Dermis blood vessel endothelial cell (primary cell): ENCODE results near the gene NDOR1. TPM values are rescaled to one million over a fixed set of nuclear protein-coding genes. Genes with fewer than 3 reads are reported as not detected.

Experiments
- DNase-seq: peaks from one replicate; pipeline ENCODE4 v3.0.0; 2010
- total RNA-seq: library from RNA; depleted of rRNA; stranded (reverse); fragments of >200 nt; gene quantifications from 2 replicates; pipeline ENCODE4 v1.2.3, GENCODE V29; 2014

The NDOR1 gene
- total RNA-seq, 1 donor from 2014 or later = 3.4 TPM

DNA sequence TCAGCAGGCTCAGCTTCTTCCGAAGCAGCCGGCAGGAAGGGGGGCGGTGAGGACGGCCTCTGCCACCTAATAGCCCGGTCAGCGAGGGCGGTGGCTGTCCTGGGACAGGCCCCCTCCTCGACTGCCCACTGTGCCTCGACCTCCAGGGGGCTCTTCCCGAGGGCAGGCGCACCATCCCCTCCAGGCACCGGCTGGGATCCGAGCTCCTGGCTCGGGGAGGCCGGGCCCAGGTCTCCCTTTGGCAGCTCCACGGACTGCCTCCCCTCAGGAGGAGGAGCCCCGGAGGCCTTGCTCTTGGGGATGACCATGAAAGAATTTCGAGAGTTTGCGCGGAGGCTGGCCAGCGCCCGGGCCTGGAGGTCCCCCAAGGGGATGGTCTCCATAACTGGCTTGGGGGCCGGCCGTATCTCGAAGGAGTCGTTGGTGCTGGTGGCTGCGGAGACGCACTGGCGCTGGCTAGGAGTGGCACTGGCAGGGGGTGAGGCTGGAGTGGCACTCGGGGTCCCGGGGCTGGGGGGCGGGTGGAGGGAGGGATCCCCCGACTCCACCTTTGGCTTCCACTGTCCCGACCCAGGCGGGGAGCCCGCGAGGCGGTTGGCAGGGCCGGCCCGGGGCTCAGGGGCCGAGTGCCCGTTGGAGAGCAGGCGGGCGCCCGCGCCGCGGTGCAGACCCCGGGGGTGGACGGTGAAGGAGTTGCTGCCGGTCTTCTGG is 5.9 kb upstream of the NDOR1 start:
- DNase-seq = no peak

DNA sequence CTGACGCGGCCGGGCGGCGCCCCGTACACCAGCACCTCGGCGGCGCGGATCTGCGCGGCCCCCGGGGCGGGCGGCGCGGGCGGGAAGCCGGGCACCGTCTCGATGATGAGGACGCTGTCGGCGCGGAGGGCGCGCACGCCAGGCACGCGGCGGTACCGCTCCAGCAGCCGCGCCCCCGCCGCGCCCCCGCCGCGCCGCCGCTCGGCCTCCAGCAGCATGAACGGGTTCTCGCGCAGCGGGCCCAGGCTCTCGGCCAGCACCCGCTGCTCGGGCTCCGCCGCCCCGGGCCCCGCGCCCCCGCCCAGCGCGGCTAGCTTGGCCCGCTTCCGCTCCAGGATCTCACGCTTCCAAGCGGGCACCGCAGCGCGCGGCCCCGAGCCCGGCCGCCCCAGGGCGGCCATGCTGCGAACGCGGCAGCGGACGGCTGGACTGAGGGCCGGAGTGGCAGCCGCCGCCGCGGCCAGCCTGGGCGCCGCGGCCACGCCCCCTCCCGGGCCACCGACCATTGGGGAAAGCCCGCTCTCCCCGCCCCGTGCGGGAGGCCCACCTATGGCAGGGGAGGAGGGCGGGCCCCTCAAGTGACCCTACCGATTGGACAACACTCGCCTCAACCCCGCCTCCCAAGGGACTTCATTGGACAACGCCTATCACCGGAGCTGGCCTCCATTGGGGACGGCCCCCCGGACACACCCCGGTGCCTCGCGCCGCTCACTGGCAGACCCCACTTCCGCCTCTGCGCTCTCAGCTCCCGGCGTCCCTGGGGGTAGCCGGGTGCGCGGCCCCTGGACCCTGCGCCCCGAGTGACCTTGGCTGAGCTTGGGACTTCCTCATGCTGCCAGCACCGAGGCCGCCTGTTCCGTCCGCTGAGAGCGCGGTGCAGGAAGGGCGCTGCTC is 4.9 kb upstream of the NDOR1 start, which contains the start of gene TPRN:
Gene TPRN, minus strand, starts transcription at position 431 of the 894 bp plus-strand sequence. Its CDS starts 30 bp downstream, at position 401.
- peak; percentile 99 for DNase-seq

DNA sequence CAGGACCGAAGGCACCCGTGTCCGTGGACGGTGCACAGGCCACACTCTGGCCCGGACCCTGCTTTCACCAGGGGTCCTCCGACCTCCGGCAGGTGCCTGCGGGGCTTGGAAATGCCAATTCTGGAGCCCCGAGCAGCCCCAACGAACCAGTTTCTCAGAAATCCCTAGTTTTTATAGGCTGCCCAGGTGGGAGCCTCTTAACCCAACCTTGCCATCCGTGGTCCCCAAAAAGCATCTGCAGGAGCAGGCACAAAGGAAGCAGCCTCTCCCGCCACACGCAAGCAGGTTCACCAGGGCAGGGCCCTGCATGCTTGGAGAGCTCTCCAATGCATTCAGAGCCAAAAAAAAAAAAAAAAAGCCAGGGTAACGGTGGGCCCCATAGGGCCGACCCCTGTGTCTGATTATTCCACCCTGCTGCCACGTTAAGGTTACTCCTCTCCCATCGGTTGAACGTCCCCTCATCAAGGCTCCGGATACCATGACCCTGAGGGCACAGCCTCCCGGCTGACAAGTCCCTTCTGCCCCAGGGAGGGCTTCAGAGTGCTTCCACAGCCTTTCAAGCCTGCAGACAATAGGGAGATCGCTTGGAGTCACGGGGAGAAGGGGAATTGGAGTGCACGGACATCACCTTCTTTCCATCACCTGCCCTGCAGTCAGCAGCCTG is 4.2 kb upstream of the NDOR1 start:
- DNase-seq = no peak

DNA sequence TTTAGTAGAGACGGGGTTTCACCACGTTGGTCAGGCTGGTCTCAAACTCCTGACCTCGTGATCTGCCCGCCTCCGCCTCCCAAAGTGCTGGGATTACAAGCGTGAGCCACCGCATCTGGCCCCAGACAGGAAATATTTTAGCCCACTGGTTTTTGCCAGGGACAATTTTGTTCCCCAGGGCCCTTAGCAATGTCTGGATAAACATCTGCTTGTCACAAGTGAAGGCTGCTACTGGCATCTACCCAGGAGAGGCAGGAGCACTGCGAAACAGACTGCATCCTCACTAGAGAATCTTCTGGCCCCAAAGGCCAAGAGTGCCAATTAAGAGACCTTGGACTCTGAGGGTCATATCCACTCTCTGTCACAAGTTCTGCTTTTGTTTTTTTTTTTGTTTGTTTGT is 2.5 kb upstream of the NDOR1 start:
- no peak for DNase-seq

DNA sequence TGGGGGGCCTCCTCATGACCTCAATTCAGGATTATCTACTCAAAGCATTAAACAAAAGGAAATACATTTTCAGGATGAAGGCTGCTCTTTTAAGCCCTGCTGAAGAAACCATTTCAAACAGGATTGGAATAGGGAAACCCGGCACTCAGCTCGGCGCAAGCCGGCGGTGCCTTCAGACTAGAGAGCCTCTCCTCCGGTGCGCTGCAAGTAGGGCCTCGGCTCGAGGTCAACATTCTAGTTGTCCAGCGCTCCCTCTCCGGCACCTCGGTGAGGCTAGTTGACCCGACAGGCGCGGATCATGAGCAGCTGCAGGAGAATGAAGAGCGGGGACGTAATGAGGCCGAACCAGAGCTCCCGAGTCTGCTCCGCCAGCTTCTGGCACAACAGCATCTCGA is 772 bp upstream of the NDOR1 start:
- DNase-seq = no peak

DNA sequence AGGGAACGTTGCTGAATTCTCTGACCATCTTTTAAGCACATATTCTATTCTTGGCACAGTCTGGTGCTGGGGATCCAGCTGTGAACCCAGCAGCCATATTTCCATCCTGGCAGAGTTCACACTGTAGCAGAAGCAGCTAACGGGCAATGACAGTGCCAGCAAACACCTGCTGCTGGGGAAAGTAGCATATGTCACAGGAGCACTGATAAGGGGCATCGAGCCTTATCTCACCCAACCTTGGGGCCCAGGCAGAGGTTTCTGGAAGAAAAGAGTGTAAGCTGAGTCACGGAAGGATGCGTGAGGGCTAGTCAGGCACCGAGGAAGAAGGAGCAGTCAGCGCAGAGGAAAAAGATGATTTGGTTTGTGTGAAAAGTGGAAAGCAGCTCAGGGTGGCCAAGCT is 1.1 kb downstream of the NDOR1 start:
- no peak for DNase-seq

DNA sequence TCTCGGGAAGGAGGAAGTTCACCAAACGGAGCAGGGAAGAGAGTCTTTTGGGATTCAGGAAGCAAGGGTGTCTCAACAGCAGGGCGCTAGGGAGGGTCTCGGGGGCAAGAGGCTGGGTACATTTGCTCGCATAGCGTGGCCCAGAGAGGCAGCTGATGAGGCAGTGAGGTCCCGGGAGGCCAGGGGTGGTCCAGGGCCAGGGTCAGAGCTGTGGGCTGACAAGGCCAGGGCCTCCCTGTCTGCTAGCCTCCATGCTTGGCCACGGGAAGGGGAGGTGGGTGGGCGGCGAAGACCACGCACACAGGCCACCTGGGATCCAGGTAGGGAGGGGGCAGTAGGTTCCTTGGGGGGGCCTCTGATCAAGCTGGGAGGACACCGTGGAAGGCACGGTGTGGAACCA is 6.0 kb downstream of the NDOR1 start:
- no peak for DNase-seq

DNA sequence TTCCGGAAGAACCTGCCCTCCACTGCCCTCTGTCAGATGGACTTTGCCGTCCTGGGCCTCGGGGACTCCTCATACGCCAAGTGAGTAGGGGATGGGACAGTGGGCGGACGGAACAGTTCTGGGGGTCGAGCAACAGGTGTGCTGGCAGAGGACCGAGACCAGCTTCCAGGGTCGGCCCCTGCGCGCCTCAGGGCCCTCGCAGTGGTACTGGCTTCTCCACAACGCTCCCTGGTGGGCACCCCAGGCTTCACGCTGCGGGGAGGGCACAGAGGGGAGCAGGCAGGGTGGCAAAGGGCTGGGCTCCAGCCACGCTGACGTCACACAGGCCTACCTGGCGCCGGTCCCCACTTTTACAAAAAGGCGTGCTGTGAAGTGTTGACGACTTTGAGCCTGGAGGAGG is 7.0 kb downstream of the NDOR1 start:
- DNase-seq = no peak

DNA sequence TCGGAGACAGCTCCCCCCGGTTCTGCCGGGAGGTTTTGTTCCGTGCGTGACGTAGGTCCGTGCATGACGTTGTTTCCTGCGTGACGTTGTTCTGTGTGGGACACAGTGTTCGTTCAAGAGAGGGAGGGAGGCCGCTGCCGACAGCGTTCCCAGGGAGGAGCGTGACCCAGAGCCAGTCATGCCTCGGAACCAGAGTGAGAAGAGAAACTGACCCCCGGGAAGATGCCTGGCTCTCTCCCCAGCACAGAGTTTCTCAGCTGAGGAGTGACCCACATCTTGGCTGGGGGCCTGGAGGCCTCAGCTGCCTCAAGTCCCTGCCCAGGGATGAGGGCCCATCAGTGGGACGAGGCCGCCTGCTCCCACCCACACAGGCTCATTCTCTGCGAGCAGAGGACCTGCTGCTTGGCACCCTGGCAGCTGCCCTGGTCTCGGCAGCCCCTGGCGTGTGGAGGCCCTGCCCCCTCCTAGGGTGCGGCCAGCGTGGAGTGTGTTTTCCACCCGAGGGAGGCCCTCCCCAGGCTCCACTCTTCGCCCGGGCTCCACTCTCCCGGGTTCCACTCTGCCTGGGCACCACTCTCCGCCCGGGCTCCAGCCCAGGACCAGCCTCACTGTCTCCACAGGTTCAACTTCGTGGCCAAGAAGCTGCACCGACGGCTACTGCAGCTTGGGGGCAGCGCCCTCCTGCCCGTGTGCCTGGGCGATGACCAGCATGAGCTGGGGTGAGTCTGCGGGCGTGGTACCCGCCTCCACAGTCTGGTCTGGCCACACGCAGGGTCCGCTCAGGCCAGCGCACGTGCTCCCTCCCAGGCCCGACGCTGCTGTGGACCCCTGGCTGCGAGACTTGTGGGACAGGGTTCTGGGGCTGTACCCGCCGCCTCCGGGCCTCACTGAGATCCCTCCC is 7.9 kb downstream of the NDOR1 start:
- no peak for DNase-seq

DNA sequence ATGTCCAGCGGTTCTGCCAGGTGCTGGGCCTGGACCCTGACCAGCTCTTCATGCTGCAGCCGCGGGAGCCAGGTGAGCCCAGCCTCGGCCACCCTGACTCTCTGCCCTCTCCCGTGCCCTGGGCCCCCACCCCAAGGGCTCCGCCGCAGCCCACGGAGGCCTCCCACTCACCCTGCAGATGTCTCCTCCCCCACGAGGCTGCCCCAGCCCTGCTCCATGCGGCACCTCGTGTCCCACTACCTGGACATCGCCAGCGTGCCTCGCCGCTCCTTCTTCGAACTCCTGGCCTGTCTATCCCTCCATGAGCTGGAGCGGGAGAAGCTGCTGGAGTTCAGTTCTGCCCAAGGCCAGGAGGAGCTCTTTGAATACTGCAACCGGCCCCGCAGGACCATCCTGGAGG is 9.1 kb downstream of the NDOR1 start:
- DNase-seq = no peak

DNA sequence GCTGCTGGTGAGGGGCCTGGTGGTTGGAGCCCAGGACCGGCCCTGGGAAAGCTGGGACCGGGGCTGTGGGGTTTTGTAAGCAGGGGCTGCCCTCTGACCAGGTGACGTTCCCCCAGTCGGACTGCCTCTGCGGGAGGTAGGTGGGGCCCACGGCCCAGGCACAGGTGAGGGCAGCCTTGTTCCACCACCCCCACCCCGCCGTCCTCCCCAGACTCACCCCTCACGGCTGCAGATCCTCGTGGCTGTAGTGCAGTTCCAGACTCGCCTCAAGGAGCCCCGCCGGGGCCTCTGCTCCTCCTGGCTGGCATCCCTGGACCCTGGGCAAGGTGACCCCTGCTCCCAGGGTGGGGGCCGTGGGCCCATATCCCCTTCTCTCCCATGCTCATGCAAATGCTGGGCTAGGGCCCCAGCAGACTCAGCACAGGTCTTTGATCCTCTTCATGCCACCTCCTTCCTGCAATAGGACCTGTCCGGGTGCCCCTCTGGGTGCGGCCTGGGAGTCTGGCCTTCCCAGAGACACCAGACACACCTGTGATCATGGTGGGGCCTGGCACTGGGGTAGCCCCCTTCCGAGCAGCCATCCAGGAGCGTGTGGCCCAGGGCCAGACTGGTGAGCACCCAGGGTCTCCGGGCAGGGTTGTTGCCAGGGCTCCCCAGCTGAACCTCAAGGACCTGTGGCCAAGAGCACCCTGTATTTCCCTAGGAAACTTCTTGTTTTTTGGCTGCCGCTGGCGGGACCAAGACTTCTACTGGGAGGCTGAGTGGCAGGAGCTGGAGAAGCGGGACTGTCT is 9.9 kb downstream of the NDOR1 start:
- no peak for DNase-seq

DNA sequence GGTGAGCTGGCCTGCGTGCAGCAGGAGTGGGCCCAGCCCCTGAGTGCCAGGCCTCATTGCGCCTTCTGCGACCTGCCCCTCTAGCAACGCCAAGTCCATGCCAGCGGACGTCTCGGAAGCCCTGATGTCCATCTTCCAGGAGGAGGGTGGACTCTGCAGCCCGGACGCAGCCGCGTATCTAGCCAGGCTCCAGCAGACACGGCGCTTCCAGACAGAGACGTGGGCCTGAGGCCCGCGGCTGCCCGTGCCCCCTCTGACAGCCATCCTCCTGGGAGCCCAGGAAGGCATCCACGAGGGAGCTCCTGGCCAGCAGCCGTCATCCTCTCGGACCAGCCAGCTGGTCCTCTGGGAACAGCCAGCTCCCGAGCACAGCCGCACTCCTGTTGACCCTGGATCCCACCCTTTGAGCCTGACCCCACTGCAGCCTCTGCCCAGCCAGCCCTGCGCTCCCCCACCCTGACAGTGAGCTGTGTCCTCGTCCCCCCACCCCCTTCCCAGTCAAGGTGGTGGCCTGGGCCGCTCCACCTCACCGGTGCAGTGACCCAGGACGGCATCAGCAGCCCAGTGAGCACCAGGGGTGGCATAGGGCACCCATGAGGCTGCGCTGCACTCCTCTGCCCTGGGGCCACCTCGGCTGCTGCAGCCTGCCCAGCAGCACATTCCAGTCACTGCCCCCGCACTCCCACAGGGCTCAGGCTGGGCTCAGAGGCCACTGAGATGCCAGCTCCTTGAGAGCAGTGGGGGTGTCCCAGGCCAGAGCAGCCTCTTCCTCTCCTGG is 10.9 kb downstream of the NDOR1 start:
- DNase-seq = no peak

DNA sequence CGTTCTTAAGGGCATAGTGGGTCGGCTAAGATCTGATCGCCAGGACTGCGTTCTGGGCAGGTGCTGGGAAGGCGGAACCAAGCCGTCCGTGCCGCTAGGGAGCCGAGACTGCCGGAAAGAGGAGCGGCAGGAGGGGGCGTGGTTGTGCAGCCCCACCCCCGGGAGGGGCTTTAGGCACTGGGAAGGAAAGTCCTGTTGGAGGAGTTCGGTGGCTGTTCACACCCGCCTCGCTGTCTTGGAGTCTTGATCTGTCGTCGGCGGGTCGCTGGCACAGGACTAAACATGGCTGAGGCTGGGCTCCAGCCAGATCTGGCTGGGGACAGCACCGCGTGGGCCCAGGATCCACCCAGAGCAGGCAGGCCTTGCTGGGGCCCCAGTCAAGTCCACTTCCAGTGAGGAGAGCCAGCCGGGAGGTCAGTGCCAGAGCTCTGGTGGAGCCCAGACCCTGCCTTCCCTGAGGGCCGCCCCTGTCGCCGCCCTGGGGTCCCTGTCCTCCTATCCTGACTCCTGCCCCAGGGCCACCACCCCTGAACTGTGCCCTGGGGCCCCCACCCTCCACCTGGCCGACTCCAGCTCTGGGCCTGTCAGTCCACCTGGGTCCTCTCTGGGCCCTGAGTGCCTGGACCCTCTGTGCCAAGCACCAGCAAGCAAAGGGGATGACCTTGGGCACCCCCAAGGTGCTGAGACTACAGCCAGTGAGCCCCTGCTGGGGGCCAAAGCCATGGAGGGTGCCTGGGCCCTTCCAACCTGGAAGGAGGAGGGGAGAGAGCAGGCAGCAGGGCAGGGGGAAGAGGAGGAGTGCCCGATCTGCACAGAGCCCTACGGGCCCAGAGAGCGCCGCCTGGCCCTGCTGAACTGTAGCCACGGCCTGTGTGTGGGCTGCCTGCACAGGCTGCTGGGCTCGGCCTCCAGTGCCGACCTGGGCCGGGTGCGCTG is 12.0 kb downstream of the NDOR1 start:
- DNase-seq = no peak

DNA sequence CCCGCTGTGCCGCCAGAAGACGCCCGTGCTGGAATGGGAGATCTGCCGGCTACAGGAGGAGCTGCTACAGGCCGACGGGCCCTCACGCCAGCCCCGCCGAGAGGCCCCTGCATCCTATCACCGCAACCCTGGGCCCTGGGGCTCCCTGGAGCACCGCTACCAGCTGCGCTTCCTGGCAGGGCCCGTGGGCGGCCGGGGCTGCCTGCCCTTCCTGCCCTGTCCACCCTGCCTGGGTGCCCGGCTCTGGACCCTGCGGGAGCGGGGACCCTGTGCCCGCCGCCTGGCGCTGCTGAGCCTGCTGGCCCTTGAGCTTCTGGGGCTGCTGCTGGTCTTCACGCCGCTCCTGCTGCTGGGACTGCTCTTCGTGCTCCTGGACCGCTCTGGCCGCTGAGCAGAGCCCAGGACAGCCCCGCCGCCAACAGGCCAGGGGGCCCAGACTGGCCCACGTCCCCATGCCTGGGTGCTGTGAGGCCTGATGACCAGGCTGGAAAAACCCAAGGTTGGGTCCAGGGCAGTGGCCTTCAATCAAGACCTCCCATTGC is 12.8 kb downstream of the NDOR1 start:
- no peak for DNase-seq

DNA sequence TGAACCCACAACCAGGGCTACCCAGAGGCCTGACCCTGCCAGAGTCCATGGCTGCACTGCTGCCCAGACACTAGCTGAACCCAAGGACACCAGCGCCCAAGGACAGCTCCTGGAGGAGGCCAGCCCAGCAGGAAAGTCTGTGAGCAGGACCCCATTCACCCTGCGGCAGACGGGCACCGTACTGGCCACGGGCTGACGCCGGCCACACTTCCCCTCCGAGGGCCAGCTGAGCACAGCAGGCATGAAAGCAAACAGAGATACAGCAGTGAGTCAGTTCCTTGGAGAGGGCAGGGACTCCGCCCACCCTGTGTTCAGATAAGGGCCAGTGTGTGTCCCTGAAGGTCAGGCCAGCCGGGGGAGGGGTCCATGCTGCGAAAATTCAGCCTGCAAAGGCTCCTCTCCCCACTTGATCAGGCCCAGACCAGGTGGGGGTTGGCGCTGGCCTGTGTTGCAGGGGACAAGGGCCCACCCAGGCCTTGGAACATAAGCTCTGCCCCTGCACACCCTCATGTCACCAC is 13.3 kb downstream of the NDOR1 start:
- peak; percentile 39 for DNase-seq

DNA sequence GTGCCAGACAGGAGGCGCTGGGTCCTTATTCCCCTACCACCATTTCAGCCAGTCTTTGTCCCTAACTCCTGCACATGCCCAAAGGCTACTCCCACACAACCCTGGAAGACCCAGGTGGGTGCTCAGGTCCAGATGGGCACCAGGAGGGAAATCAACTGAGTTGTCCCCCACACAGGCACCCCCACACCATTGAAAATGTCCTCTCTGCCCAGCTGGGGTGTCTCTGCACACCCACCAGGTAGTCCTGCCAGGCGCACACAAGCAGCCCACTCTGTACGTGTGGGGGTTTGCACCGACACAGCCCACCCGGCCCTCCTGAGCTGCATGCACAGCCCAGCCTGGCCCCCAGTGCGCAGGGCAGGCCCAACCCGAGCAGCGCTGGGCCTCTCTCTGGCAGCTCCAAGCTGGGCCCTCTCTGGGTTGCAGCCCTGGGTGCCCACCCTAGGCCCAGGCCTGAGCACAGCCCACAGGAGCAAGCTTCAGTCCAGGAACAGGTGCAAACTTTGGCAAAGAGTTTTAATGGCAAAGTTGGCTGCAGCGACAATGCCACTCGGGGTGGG is 14.3 kb downstream of the NDOR1 start:
- no peak for DNase-seq

DNA sequence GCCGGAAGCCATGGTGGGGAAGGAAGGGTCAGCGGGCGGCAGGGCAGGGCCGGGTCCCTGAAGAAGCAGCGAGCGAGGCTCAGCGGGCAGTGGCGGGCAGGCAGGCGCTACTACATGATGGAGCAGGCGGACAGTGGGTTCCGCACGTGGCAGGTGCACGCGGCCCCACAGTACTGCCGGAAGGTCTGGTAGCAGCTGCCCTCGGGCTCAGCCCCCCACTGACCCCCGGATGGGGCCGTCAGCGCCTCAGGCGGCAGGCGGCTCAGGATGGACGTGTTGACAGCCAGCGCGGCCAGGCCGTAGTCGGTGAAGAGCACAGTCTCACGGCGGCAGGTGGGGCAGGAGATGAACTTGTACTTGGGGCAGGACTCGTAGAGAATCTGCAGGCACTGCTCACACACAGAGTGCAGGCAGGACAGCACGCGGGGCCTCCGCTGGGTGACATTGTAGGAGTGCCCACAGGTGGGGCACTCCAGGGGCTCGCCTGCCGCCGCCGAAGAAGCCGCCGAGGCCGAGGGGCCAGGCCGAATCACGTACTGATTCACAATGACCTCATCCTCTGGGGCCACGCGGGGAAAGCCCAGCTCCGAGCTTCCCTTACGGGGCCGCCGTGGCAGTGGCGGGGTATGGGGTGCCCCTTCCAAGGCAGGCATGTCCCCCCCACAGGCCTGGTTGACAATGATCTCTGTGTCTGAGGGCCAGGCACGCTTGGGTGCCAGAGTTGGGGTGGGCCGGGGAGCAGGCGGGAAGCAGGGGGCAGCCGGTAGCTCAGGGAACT is 15.0 kb downstream of the NDOR1 start:
- no peak for DNase-seq

DNA sequence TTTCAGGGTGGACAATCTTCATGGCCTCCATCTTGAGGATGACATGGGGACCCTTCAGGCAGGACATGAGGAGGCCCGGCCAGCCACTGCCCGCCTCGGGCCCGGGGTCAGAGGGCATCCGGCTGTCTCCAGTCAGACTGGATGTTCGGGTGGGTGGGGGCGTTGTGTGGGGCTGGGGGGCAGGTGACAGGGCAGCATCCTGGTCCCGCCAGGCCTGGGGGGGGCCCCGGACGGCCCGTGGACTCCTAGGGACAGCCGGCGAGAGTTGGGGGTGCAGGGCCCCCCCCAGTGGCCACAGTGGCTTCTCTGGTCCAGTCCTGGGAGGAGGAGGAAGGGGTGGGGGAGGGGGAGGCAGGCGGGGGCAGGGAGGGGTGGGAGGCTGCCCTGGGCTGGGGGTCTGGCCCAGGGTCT is 15.6 kb downstream of the NDOR1 start:
- DNase-seq = no peak
